Muscle of back (tissue), 11 donors: ENCODE data around the gene BRI3. TPM values are rescaled to one million over a fixed set of nuclear protein-coding genes. Genes with fewer than 3 reads are reported as not detected.

Experiments used
- DNase-seq, 3 donors: peaks; one replicate each; pipeline versions ENCODE4 v3.0.0 to v3.0.0-alpha.2; 2013
- polyA plus RNA-seq, 10 donors: library from polyadenylated mRNA; unstranded; fragments of 120-200 nt; gene quantifications; one replicate each; pipeline ENCODE4 v1.2.1, GENCODE V29; 2013; ENCODE audit not compliant: insufficient read length in 10 of 10

BRI3 gene
- polyA plus RNA-seq, 10 donors = 74.5 to 100 (median 89.2) TPM

GRCh38 chr7:98251231-98251600 is 30.3 kb upstream of the BRI3 start:
- DNase-seq = no peak

GRCh38 chr7:98251601-98252424 is 29.7 kb upstream of the BRI3 start, which contains the start of gene TECPR1:
TSS of gene TECPR1 (minus strand) at chr7:98252232. CDS start at chr7:98246146, 6,086 bp downstream.
- DNase-seq = peak; percentile 81 to 97 (median 94)

DNA sequence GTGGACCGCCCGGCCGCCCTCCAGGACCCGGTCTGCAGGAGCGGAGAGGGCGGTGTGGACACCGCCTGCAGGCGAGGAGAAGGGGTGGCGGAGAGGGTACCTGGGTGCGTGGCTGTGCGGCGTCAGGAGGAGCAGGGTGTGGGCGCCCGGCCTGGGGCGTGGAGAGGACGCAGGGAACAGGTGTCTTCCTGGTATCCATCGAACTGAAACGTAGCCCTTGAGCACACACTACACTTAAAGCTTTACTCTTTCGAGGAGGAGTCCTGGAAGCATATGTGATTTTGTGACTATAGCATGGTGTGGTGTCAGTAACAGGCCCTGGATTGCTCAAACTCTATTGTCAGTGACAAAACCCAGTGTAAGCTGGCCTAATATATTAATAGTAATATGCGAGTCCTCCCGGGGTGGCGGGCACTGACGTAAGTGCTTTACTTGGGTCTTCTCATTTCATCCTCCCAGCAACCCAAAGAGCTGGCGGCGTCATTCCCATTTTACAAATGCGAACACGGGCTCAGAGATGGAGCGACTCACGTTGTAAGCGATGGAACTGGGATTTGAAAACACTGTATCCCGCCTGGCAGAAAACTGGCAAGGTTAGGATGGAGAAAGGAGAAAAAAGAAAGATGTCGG is 28.9 kb upstream of the BRI3 start:
- no peak for DNase-seq

GRCh38 chr7:98254516-98254915 is 27.0 kb upstream of the BRI3 start:
- no peak for DNase-seq

DNA sequence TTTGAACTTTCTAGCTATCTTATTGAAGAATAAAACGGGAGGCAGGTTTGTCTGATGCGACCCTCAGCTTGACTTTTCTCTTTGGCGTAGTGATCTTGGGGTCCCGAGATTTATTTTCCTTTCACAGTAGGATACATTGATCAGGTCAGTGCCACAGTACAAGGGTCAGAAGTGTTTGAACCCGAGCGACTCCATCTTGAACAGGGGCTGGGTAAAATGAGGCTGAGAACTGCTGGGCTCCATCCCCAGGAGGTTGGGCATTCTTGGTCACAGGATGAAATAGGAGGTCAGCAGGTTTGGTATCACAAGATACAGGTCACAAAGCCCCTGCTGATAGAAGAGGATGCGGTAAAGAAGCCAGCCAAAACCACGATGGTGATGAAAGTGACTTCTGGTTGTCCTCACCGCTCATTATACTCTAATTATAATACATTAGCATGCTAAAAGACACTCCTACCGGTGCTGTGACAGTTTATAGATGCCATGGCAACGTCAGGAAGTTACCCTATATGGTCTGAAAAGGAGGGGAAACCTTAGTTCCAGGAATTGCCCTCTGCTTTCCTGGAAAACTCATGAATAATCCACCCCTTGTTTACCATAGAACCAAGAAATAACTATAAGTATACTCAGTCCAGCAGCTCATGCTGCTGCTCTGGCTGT is 26.4 kb upstream of the BRI3 start:
- no peak for DNase-seq

GRCh38 chr7:98256431-98256830 is 25.1 kb upstream of the BRI3 start:
- no peak for DNase-seq

DNA sequence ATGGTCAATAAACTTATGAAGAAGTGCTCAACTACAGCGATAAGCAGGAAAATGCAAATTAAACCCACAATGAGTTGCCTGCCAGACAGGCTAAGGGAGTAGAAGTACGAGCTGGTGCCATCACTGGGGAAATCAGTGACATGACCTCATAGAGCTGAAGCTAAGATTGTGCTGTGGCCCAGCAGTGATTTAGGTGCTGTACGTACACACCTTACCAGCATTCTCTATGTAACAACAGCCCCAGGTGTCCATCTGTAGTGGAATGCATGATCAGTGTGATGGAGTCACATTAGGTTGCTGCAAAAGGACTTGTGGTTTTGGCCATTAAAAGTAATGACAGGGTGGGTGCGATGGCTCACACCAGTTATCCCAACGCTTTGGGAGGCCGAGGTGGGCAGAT is 23.8 kb upstream of the BRI3 start:
- no peak for DNase-seq

DNA sequence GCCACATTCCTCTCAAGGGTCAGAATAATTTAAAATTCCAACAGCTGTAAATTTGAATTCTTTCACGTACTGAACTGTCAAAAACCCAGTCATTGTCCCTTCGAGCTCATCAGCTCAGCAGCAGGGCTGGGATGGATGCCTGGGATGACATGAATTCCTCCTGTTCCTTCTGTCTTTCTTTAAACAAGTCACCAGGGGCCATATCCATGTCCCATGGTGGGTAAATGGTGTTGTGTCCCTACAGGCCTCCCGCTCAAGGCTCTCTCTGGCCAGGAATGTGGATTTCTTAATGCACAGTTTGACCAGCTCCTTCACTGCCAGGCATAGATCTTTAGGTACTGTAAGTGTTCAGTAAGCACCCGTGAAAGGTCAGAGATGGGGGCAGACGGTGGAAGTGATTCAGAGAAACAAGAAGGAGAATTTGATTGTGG is 15.6 kb upstream of the BRI3 start:
- DNase-seq = no peak

DNA sequence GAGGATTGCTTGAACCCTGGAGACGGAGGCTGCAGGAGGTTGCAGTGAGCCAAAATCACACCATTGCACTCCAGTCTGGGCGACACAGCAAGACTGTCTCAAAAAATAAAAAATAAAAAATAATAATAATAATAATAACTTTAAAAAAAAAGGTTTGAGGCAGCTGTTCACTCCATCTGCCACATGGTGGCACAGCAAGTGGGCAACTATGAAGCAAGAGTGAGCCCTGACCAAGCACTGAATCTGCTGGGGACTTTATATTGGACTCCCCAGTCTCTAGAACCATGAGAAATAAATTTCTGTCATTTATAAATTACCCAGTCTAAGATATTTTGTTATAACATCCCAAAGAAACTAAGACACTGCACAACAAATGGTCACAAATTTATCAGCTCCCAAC is 14.6 kb upstream of the BRI3 start:
- no peak for DNase-seq

DNA sequence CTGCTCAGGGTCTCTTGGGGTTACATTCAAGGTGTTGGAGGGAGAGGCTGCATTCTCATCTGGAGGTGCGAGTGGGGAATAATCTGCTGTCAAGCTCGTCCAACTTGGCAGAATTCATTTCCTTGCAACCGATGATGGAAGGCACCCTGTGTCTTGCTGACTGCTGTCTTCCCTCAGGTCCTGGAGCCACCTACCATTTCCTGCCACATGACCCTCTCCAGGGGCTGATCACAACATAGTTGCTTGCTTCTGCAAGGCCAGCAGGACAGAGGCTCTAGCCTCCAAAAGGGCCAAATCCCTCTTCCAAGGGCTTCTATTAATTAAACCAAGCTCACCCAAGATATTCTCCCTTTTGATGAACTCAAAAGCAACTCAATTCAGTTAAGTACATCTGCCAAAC is 14.2 kb upstream of the BRI3 start:
- no peak for DNase-seq

DNA sequence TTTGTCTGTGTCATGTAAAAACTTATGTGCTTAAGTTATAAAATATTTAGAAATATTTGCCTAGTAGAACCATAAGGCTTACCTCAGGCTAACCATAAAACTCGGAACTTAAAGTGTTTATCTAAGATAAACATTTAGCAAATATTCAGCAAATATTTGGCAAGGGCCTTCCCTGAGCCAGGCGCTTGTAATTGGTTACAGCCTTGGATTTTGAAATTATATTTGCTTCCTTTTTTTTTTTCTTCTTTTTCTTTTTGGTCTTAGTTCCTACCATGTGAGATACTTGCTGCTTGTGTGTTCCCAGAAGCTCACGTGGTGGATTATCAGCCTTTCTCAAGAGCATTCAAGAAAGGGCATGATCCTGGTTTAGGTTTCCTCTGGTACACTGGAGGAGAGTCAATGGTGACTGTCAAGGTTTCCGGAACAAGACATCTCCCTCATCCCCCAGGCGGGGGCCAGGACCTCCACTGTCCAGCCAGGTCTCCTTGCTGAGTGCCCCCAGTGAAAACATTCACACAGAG is 5.2 kb upstream of the BRI3 start:
- no peak for DNase-seq

GRCh38 chr7:98278408-98278807 is 3.1 kb upstream of the BRI3 start:
- DNase-seq = no peak

DNA sequence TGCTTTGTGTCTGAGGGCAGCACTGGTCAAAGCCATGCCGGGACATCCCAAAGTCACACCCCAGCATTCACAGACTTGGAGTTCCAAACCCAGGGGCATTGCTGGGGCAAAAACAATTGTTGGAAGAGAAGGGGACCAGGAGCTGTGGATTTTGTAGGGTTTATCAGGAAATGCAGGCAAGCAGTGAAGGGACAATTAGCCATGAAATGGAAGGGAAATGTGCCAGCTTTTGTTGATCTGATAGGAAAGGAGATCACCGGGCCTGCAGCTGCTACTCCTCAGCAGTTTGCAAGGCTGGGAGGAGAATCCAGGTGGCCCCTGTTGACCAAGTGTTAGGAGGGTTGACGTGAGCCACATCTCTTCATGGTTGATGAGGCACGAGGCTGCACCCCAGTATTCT is 2.5 kb upstream of the BRI3 start:
- DNase-seq = no peak

GRCh38 chr7:98280296-98280695 is 1.2 kb upstream of the BRI3 start:
- no peak for DNase-seq

GRCh38 chr7:98281757-98282606 is 496 bp downstream of the BRI3 start:
- DNase-seq = peak in 1 of 3 donors; percentile 59

- DNase-seq = peak in 1 of 3 donors; percentile 33
These were observed 1.2 kb downstream of the BRI3 start for GRCh38 chr7:98282703-98283102.

- DNase-seq = peak in 1 of 3 donors; percentile 53
These were observed 1.8 kb downstream of the BRI3 start for GRCh38 chr7:98283127-98283886.

DNA sequence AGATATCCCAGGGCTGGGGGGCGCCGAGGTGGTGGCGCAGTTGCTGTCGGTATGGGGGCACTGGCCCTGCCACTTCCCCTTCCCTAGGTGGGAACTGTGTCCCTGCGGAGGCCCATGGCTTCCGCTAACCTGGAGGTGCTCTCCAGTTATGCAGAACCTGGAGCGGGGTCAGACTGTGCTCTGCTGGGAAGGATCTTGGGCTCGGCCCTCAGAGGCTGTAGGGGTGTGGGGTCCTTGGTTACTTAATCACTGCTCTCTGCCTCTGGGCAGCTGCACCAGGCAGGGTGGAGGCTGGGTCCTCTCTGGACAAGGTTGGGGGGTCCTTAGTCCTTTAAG is 2.4 kb downstream of the BRI3 start:
- DNase-seq = no peak

GRCh38 chr7:98284335-98285036 is 3.0 kb downstream of the BRI3 start:
- DNase-seq = peak in 2 of 3 donors; percentile 54 to 69
